Effector memory CD8-positive, alpha-beta T cell (primary cell): ENCODE results near the gene BCL11B.

Source experiments
- ATAC-seq: fragments of 150-1000 bp; cut with Tn5 transposase; replicated peaks from 2 replicates; pipeline ENCODE4 v1.10.0; 2021; ENCODE audit warnings: mild to moderate bottlenecking, moderate library complexity
- DNase-seq, 3 experiments: peaks; one replicate each; pipeline ENCODE4 v3.0.0; 2021
- H3K27ac Mint-ChIP-seq, 2 donors: one replicate each; pipeline ENCODE4 v1.8.0; 2022; ENCODE audit warnings: mild to moderate bottlenecking in 2 of 2, mixed read lengths in 2 of 2, moderate library complexity in 2 of 2
- H3K27me3 Mint-ChIP-seq, 2 donors: one replicate each; pipeline ENCODE4 v1.8.0; 2022; ENCODE audit warnings: mixed read lengths in 2 of 2
- H3K36me3 Mint-ChIP-seq: one replicate; pipeline ENCODE4 v1.8.0; 2022; ENCODE audit warnings: mild to moderate bottlenecking, moderate library complexity, mixed read lengths; ENCODE audit not compliant: insufficient read depth
- H3K4me1 Mint-ChIP-seq, 2 donors: one replicate each; pipeline ENCODE4 v1.8.0; 2022; ENCODE audit warnings: low read depth in 2 of 2, mixed read lengths in 2 of 2
- H3K4me3 Mint-ChIP-seq, 2 donors: one replicate each; pipeline ENCODE4 v1.8.0; 2022; ENCODE audit warnings: mild to moderate bottlenecking in 2 of 2, mixed read lengths in 2 of 2, moderate library complexity in 2 of 2
- H3K9me3 Mint-ChIP-seq, 2 donors: one replicate each; pipeline ENCODE4 v1.8.0; 2022; ENCODE audit warnings: mixed read lengths in 2 of 2

The BCL11B gene

DNA sequence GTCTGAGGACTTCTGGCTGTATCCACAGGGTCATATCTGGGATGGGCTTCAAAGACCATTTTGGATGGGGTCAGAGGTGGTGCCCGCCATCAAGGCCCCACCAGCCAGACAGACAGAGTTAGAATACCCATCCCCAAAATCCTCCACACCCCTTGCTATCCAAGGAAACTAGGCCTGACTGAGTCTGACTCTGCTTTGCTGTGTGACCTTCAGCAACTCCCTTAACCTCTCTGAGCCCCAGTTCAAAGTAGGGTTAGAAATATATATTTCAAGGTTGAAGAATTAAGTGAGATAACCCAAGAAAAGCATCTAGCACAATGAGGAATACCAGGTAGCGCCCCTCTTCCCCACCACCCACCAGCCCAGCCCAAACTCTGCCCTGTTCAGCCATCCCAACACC is 20.3 kb downstream of the BCL11B start:
- DNase-seq (no peak), ATAC-seq (no peak)
- H3K4me1 Mint-ChIP-seq = peaks cover 81 to 85% of the 10 kb centered on the region in 2 donors
- H3K4me3 Mint-ChIP-seq = peak overlapping the region; percentile 99
- H3K27ac Mint-ChIP-seq = peak overlapping the region; percentile 98 to 99
- no peaks in the 10 kb centered on the region for H3K27me3 Mint-ChIP-seq
- no peaks in the 10 kb centered on the region for H3K9me3 Mint-ChIP-seq
- peaks cover 99% of the 10 kb centered on the region for H3K36me3 Mint-ChIP-seq

- no peak for DNase-seq
- peak; percentile 18 for ATAC-seq
- peak overlapping the region; percentile 99 for H3K4me3 Mint-ChIP-seq
- H3K36me3 Mint-ChIP-seq = peaks cover 98% of the 10 kb centered on the region
- peak overlapping the region; percentile 98 to 99 for H3K27ac Mint-ChIP-seq
- no peaks in the 10 kb centered on the region for H3K9me3 Mint-ChIP-seq
- H3K4me1 Mint-ChIP-seq = peaks cover 73 to 79% of the 10 kb centered on the region in 2 donors
- no peaks in the 10 kb centered on the region for H3K27me3 Mint-ChIP-seq
These were observed 21.3 kb downstream of the BCL11B start for GRCh38 chr14:99250636-99251208.

GRCh38 chr14:99249389-99249788 is 22.6 kb downstream of the BCL11B start:
- Mint-ChIP-seq H3K27ac (peak overlapping the region; percentile 98 to 99), H3K27me3 (no peaks in the 10 kb centered on the region), H3K4me1 (peaks cover 73 to 76% of the 10 kb centered on the region in 2 donors), H3K9me3 (no peaks in the 10 kb centered on the region), H3K36me3 (peaks cover 98% of the 10 kb centered on the region), H3K4me3 (peak overlapping the region; percentile 94 to 99)
- no peak for DNase-seq
- peak; percentile 40 for ATAC-seq

DNA sequence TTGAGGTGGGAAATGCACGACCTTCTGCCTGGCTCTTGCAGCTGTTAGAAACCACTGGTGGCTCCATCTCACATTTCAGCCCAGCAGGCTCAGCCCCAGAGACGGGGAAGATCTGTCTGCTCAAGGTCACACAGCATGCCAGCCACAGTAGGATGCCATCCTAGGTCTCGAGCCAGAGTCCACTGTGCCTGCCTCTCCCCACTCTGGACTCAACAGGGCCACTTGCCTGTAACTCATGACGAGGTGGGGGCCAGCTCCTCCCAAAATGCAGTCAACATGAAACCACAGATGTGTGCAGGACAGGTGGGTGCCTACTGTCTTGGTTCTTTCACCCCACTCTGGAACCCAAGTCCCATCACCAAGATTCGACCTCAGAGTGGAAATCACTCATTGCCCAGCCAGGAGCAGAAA is 23.2 kb downstream of the BCL11B start:
- peaks cover 73 to 76% of the 10 kb centered on the region in 2 donors for H3K4me1 Mint-ChIP-seq
- H3K27me3 Mint-ChIP-seq = no peaks in the 10 kb centered on the region
- peak overlapping the region; percentile 94 to 99 for H3K4me3 Mint-ChIP-seq
- ATAC-seq (peak; percentile 2), DNase-seq (peak in 1 of 3 experiments; percentile 19)
- H3K36me3 Mint-ChIP-seq = peaks cover 98% of the 10 kb centered on the region
- no peaks in the 10 kb centered on the region for H3K9me3 Mint-ChIP-seq
- peak overlapping the region; percentile 98 to 99 for H3K27ac Mint-ChIP-seq

DNA sequence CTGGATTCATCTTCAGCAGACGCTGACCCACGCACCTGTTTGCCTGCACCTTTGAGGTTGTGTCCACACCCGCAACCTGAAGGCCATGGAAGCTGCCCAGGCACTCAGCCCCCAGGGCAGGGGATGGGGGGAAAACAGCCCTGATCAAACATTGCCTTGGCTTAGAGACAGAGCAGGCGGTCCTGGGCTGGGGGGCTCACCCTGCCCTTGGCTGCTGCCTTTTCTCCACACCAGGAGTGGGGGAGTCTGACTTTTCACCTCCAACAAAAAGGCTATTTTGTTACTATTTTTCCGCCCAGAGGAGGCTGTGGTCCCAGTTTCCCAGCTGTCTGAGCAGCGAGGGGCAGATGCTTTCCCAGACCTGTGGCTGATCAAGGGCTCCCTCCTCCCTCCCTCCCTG is 24.2 kb downstream of the BCL11B start:
- Mint-ChIP-seq H3K27me3 (no peaks in the 10 kb centered on the region), H3K27ac (peak overlapping the region; percentile 98 to 99), H3K9me3 (no peaks in the 10 kb centered on the region), H3K4me1 (peaks cover 73 to 76% of the 10 kb centered on the region in 2 donors), H3K36me3 (peaks cover 97% of the 10 kb centered on the region), H3K4me3 (peak overlapping the region; percentile 94 to 99)
- ATAC-seq (no peak), DNase-seq (no peak)

GRCh38 chr14:99247101-99247729 is 24.8 kb downstream of the BCL11B start:
- no peaks in the 10 kb centered on the region for H3K9me3 Mint-ChIP-seq
- DNase-seq = peak in 1 of 3 experiments; percentile 15
- H3K4me3 Mint-ChIP-seq = peak overlapping the region; percentile 94 to 99
- H3K27me3 Mint-ChIP-seq = no peaks in the 10 kb centered on the region
- H3K27ac Mint-ChIP-seq = peak overlapping the region; percentile 98 to 99
- H3K4me1 Mint-ChIP-seq = peaks cover 76% of the 10 kb centered on the region in 2 donors
- H3K36me3 Mint-ChIP-seq = peaks cover 97% of the 10 kb centered on the region
- no peak for ATAC-seq

DNA sequence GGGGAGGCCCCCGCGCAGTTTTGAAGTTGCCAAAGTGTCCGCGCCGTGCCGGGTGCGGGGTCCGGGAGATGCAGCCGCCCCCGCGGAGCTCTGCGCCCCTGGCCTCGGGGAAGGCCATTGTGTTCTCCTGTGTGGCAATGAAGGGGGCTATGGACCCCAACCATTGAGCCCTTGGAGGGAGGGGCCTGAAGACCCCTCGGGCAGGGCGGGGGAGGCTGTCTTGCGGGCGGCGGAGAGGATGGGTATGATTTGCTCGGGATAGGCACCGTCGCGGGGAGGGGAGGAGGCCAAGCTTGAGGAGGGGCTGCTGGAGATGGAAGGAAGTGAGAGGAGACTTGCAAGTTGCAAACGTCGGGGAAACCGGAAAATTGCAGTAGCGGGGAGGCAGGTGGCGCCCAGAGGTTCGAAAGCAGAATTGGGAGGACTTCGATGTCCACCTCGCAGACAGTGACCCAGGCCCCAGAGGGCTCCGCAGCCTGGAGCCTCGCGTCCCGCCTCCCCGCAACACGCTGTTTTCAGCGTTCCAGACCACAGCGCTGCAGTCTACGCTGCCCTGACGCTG is 25.4 kb downstream of the BCL11B start:
- peak overlapping the region; percentile 98 to 99 for H3K27ac Mint-ChIP-seq
- DNase-seq (peak in 1 of 3 experiments; percentile 48), ATAC-seq (peak; percentile 10)
- no peaks in the 10 kb centered on the region for H3K9me3 Mint-ChIP-seq
- H3K36me3 Mint-ChIP-seq = peaks cover 98% of the 10 kb centered on the region
- peak overlapping the region; percentile 94 to 99 for H3K4me3 Mint-ChIP-seq
- H3K27me3 Mint-ChIP-seq = no peaks in the 10 kb centered on the region
- peaks cover 77% of the 10 kb centered on the region in 2 donors for H3K4me1 Mint-ChIP-seq

DNA sequence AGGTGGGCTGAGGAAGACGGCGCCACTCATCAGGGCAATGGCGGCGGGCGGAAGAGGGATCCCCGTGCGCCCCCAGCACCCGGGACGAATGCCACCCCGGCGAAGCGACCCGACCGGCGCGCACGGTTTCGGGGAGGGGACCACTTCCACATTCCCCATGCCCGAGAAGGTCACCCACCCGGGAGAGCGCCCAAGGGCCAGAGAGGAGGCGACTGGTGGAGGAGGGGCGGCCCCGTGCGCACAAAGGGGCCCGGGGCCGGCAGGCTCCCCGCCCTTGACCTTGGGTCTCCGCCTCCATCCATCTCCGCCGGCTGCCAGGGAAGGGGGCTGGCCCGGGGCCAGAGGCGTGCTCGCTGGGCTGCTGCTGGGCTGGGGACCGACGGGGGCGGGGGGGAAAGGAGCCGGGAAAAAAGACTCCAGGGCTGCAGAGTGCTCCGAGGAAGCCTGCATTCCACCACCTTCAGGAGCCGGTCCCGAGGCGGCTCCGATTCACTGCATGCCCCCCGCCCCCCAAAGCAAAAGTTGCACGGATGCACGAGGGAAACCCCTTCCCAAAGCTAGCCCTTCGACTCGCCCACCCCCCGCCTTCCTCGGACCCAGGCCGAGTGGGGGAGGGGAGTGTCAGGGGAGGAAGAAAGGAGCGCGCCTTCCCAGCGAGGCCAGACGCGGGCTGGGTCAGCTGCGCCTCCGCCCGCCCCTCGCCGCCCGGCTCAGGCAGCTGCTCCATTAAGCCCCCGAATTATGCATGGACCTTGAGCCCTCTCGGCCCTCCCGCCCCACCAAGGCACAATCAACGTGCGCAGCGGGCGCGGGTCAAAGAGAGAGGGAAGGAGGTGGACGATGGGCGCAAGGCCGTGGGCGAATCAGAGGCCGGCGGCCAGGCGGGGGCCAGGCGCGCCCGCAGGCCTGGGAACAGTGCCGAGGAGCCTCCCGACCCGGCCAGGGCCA is 26.2 kb downstream of the BCL11B start:
- H3K4me3 Mint-ChIP-seq = peak overlapping the region; percentile 94 to 99
- H3K36me3 Mint-ChIP-seq = peaks cover 98% of the 10 kb centered on the region
- H3K27ac Mint-ChIP-seq = peak overlapping the region; percentile 98 to 99
- no peak for ATAC-seq
- H3K4me1 Mint-ChIP-seq = peaks cover 76% of the 10 kb centered on the region in 2 donors
- no peaks in the 10 kb centered on the region for H3K27me3 Mint-ChIP-seq
- peak in 1 of 3 experiments; percentile 15 for DNase-seq
- H3K9me3 Mint-ChIP-seq = no peaks in the 10 kb centered on the region

- H3K27me3 Mint-ChIP-seq = no peaks in the 10 kb centered on the region
- H3K4me3 Mint-ChIP-seq = peak overlapping the region; percentile 94 to 99
- DNase-seq (peak in 1 of 3 experiments; percentile 9), ATAC-seq (no peak)
- H3K27ac Mint-ChIP-seq = peak overlapping the region; percentile 98 to 99
- H3K9me3 Mint-ChIP-seq = no peaks in the 10 kb centered on the region
- H3K36me3 Mint-ChIP-seq = peaks cover 98% of the 10 kb centered on the region
- peaks cover 76% of the 10 kb centered on the region in 2 donors for H3K4me1 Mint-ChIP-seq
These were observed 26.9 kb downstream of the BCL11B start for GRCh38 chr14:99244941-99245563.

GRCh38 chr14:99244367-99244901 is 27.6 kb downstream of the BCL11B start:
- Mint-ChIP-seq H3K9me3 (no peaks in the 10 kb centered on the region), H3K4me3 (peak overlapping the region; percentile 94 to 99)
- peak in 1 of 3 experiments; percentile 15 for DNase-seq

DNA sequence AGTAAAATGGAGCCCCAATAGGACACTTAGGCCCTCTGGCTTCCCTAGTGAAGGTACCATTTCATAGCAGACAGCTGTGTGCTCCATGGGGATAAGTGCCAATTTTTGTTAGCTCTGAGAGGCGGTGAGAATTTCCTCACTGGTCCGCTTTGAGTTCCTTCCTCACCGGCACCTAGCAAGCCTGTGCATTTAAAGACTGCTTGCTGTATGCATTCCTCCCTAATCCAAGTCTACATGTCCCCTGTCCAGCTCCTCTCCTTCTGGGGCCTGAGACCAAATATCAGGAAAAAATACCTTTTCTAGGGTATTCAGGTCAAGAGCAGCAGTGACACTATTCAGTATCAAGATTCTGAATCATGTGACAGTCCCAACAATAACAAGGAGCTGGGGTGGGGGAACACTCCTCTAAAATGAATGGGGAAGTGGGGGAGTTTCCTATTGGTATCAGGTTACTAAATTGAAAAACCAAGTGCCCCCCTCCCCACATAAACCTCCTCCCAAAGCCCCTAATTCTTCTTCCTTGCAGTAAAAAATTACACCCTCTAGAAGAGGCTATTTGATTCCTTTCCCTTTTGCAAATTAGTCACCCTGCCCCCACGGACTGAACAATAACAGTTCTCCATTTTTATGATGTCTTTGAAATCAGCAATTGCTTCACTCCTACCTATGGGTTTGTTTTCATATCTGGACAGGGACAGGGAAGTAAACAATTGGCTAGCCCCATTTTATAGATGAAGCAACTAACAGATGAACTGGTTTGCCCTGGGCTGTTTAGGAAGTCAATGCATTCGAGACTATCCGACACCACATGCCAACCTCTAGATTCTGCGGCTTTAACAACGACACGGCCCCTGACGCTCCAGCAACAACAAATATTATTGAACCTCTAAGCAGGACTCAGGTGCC is 28.9 kb downstream of the BCL11B start:
- Mint-ChIP-seq H3K4me3 (peak overlapping the region; percentile 94 to 99), H3K36me3 (peaks cover 98% of the 10 kb centered on the region), H3K27me3 (no peaks in the 10 kb centered on the region), H3K9me3 (no peaks in the 10 kb centered on the region), H3K4me1 (peaks cover 78 to 79% of the 10 kb centered on the region in 2 donors), H3K27ac (peak overlapping the region; percentile 98 to 99)
- ATAC-seq (peak; percentile 69), DNase-seq (peak; percentile 59 to 64 (median 63))

More at GRCh38 chr14:99244367-99244901, 27.6 kb downstream of the BCL11B start:
- no peak for ATAC-seq
- H3K27ac Mint-ChIP-seq = peak overlapping the region; percentile 98 to 99
- peaks cover 98% of the 10 kb centered on the region for H3K36me3 Mint-ChIP-seq
- no peaks in the 10 kb centered on the region for H3K27me3 Mint-ChIP-seq
- H3K4me1 Mint-ChIP-seq = peaks cover 77 to 79% of the 10 kb centered on the region in 2 donors

- H3K36me3 Mint-ChIP-seq = peaks cover 98% of the 10 kb centered on the region
- H3K4me3 Mint-ChIP-seq = peak overlapping the region; percentile 94 to 99
- ATAC-seq (no peak), DNase-seq (no peak)
- peaks cover 78 to 80% of the 10 kb centered on the region in 2 donors for H3K4me1 Mint-ChIP-seq
- H3K27ac Mint-ChIP-seq = peak overlapping the region; percentile 98 to 99
- H3K9me3 Mint-ChIP-seq = no peaks in the 10 kb centered on the region
- no peaks in the 10 kb centered on the region for H3K27me3 Mint-ChIP-seq
These were observed 29.8 kb downstream of the BCL11B start for GRCh38 chr14:99242238-99242637.
